Fibroblast of pulmonary artery (primary cell): Measurements from ENCODE around the gene FADS1.

ENCODE experiments used
- DNase-seq: peaks from one replicate; pipeline ENCODE4 v3.0.0-alpha.2; 2010; ENCODE audit warnings: low read depth
- H3K4me3 ChIP-seq: replicated peaks from 2 replicates; pipeline ENCODE4 v1.5.1; 2011; ENCODE audit warnings: low read depth, mild to moderate bottlenecking, control low read depth, low read length, moderate library complexity
- CTCF ChIP-seq: IDR thresholded peaks from 2 replicates; pipeline ENCODE4 v1.5.1; 2011; ENCODE audit warnings: mild to moderate bottlenecking, control low read depth, low read length, inconsistent platforms; ENCODE audit errors: missing control alignments

The FADS1 gene

GRCh38 chr11:61844909-61845565, 28.2 kb upstream of the FADS1 start:
- no peak for TF ChIP-seq CTCF
- no peak overlapping the region for H3K4me3 ChIP-seq
- no peak for DNase-seq

DNA sequence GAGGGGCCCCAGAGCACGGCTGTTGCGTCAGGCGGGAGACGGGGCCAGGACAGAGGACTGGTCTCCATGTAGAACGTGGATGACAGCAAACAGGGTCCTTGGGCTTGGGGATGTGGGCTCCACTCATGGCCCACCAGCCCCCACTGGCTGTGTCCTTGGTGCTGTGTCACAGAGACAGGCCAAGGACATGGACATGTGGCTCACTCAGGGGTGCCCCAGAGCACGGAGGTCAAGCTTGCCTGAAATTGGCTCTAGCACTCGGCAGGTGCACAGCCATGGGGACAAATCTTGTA, 25.7 kb upstream of the FADS1 start:
- H3K4me3 ChIP-seq, result no peak overlapping the region
- TF ChIP-seq CTCF, result no peak
- DNase-seq, result no peak

DNA sequence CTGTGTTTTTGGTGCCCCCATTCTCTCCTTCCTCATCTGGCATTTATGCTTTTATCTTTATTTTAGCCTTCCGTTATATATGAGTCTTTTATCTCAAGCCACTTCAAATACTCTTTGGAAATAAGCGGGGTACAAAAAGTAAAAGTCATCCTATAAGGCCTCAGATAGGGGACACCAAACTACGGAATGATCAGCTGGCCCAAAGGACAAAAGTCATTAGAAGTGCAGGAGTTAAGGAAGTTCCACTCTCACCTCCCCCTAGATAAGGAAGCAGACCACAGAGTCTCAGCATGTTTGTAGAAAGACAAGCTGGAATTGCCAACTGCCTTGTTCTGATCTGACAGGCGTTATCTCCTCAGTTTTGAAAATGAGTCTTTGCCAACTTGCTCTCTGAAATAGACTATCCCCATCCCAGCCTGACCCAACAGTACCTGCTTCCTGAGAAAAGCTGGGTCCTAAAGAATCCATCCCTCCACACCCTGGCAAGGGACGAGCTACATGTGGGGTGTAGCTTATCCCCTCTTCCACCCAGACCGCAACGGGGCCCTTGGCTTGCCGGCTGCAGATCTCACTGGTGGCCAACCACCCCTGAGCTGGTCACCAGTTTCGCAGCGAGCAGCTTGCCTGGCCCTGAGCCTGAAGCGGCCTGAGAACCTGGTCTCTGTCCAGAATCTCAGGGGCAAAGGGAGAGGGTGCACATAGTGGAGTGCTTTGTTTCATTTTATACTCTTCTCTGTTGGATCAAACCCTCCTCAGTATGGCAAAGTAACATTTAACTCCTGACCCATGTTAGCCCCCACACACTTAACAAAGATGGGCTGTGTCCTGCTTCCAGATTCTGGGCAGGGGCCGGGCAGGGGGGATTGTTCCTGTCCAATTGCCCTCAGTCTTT, 25.1 kb upstream of the FADS1 start:
- TF ChIP-seq CTCF, result no peak
- no peak overlapping the region for H3K4me3 ChIP-seq
- DNase-seq, result no peak

DNA sequence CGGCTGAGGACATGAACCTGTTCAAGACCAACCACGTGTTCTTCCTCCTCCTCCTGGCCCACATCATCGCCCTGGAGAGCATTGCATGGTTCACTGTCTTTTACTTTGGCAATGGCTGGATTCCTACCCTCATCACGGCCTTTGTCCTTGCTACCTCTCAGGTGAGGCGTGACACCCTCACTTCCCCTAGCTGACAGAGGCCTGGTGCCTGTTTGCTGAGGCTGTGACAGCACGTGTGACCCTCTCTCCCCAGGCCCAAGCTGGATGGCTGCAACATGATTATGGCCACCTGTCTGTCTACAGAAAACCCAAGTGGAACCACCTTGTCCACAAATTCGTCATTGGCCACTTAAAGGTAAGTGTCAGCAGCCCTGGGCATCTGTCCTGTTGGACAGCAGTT, 23.6 kb upstream of the FADS1 start:
- no peak for DNase-seq
- TF ChIP-seq CTCF, result no peak
- no peak overlapping the region for H3K4me3 ChIP-seq

DNA sequence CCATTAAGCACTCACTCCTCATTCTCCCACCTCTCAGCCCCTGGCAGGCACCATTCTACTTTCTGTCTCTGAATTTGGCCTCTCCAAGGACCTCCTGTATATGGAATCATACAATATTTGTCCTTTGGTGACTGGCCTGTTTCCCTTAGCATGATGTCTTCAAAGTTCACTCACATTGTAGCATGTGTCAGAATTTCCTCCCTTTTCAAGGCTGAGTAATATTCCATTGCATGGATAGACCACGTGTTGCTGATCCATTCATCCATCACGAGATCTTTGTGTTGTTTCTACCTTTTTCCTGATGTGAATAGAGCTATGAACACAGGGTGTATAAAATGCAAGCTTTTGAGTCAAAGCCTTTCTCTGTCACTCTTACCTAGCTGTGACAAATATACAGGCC, 22.9 kb upstream of the FADS1 start:
- H3K4me3 ChIP-seq, result no peak overlapping the region
- no peak for DNase-seq
- no peak for TF ChIP-seq CTCF

- H3K4me3 ChIP-seq, result no peak overlapping the region
- no peak for TF ChIP-seq CTCF
- DNase-seq, result no peak
Measured at GRCh38 chr11:61838921-61839320, 22.1 kb upstream of the FADS1 start.
